Measurements from ENCODE around the gene NCOA1.
"Not testable (repeated sequence)": the region's sequence is repeated elsewhere in the genome, so short reads cannot be mapped to it uniquely, and the experiment has no call there.

The NCOA1 gene

DNA sequence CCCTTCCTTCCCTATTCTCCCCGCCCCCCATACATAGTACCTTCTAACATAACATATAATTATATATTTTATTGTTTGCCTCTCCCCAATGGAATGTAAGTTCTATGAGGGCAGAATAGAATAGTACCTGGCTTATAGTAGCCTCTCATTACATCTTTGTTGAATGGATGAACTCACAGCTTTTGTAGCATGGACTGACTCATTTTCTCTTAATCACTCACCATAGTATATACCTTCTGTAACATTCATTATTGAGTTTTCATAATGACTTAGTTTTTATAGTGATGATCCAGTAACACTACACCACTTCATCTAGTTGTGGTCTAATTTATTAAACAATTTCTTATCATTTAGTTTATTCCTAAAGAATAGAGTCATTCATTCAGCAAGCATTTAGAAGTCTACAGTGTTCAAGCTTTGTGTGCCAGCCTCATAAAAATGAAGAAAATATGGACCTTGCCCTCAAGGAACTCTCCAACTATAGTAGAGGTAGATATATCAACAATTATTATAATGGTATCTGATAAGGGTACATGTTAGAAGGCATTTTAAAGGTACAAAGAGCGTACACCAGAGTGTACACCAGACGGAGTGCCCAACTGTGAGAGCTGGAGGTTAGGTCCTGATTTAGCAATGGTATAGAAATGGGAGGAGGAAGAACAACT, 31.1 kb downstream of the NCOA1 start:
- ATAC-seq = no peak

DNA sequence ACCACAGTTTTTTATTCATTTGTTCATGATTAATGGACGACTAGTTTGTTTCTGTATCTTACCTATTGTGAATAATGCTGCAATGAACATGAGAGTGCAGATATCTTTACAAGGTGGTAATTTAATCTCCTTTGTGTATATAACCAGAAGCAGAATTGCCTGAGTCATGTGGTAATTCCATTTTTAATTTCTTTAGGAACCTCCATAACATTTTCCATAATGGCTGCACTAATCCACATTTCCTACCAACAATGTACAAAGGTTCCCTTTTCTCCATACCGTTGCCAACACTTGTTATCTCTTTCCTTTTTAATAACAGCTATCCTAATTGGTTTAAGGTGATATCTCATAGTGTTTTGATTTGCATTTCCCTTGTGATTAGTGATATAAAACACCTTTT, 36.5 kb downstream of the NCOA1 start:
- no peak for TF ChIP-seq CSDC2 (CRISPR knock-in tag; IDR thresholded peaks at IDR 0.05)
- TF ChIP-seq ZNF565 (CRISPR knock-in tag; conservative IDR thresholded peaks at IDR 0.05; ENCODE audit: low read depth) = no peak
- TF ChIP-seq CSRNP3 (CRISPR knock-in tag; IDR thresholded peaks at IDR 0.05) = no peak
- no peak for TF ChIP-seq ZNF70 (CRISPR knock-in tag; IDR thresholded peaks at IDR 0.05)
- no peak for TF ChIP-seq BACH2 (CRISPR knock-in tag; IDR thresholded peaks at IDR 0.05; ENCODE audit: borderline replicate concordance)
- no peak for TF ChIP-seq ESRRG (CRISPR knock-in tag; IDR thresholded peaks at IDR 0.05)
- TF ChIP-seq RARB (CRISPR knock-in tag; IDR thresholded peaks at IDR 0.05) = no peak
- no peak for TF ChIP-seq ZNF8 (CRISPR knock-in tag; IDR thresholded peaks at IDR 0.05)
- TF ChIP-seq ZFP30 (CRISPR knock-in tag; IDR thresholded peaks at IDR 0.05) = no peak
- no peak for ATAC-seq

More for the DNA sequence above, 31.1 kb downstream of the NCOA1 start:
- TF ChIP-seq, protein P1, sequence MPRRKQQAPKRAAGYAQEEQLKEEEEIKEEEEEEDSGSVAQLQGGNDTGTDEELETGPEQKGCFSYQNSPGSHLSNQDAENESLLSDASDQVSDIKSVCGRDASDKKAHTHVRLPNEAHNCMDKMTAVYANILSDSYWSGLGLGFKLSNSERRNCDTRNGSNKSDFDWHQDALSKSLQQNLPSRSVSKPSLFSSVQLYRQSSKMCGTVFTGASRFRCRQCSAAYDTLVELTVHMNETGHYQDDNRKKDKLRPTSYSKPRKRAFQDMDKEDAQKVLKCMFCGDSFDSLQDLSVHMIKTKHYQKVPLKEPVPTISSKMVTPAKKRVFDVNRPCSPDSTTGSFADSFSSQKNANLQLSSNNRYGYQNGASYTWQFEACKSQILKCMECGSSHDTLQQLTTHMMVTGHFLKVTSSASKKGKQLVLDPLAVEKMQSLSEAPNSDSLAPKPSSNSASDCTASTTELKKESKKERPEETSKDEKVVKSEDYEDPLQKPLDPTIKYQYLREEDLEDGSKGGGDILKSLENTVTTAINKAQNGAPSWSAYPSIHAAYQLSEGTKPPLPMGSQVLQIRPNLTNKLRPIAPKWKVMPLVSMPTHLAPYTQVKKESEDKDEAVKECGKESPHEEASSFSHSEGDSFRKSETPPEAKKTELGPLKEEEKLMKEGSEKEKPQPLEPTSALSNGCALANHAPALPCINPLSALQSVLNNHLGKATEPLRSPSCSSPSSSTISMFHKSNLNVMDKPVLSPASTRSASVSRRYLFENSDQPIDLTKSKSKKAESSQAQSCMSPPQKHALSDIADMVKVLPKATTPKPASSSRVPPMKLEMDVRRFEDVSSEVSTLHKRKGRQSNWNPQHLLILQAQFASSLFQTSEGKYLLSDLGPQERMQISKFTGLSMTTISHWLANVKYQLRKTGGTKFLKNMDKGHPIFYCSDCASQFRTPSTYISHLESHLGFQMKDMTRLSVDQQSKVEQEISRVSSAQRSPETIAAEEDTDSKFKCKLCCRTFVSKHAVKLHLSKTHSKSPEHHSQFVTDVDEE (CRISPR knock-in tag; IDR thresholded peaks at IDR 0.05) = no peak
- TF ChIP-seq, protein P2, sequence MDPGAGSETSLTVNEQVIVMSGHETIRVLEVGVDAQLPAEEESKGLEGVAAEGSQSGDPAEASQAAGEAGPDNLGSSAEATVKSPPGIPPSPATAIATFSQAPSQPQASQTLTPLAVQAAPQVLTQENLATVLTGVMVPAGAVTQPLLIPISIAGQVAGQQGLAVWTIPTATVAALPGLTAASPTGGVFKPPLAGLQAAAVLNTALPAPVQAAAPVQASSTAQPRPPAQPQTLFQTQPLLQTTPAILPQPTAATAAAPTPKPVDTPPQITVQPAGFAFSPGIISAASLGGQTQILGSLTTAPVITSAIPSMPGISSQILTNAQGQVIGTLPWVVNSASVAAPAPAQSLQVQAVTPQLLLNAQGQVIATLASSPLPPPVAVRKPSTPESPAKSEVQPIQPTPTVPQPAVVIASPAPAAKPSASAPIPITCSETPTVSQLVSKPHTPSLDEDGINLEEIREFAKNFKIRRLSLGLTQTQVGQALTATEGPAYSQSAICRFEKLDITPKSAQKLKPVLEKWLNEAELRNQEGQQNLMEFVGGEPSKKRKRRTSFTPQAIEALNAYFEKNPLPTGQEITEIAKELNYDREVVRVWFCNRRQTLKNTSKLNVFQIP (CRISPR knock-in tag; IDR thresholded peaks at IDR 0.05; ENCODE audit: borderline replicate concordance, low read depth) = no peak
- TF ChIP-seq ESRRG (CRISPR knock-in tag; IDR thresholded peaks at IDR 0.05) (no peak), TOX (CRISPR knock-in tag; IDR thresholded peaks at IDR 0.05; ENCODE audit: borderline replicate concordance) (no peak), GLIS3 (CRISPR knock-in tag; IDR thresholded peaks at IDR 0.05) (no peak), ISL1 (CRISPR knock-in tag; IDR thresholded peaks at IDR 0.05) (no peak), RARB (CRISPR knock-in tag; IDR thresholded peaks at IDR 0.05) (no peak), ZFP30 (CRISPR knock-in tag; IDR thresholded peaks at IDR 0.05) (no peak), ZNF70 (CRISPR knock-in tag; IDR thresholded peaks at IDR 0.05) (no peak), CSRNP3 (CRISPR knock-in tag; IDR thresholded peaks at IDR 0.05) (no peak), OSR1 (CRISPR knock-in tag; IDR thresholded peaks at IDR 0.05) (no peak), ZFP3 (CRISPR knock-in tag; IDR thresholded peaks at IDR 0.05) (no peak)
- TF ChIP-seq, protein P3, sequence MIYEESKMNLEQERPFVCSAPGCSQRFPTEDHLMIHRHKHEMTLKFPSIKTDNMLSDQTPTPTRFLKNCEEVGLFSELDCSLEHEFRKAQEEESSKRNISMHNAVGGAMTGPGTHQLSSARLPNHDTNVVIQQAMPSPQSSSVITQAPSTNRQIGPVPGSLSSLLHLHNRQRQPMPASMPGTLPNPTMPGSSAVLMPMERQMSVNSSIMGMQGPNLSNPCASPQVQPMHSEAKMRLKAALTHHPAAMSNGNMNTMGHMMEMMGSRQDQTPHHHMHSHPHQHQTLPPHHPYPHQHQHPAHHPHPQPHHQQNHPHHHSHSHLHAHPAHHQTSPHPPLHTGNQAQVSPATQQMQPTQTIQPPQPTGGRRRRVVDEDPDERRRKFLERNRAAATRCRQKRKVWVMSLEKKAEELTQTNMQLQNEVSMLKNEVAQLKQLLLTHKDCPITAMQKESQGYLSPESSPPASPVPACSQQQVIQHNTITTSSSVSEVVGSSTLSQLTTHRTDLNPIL (CRISPR knock-in tag; IDR thresholded peaks at IDR 0.05; ENCODE audit: low read depth) = no peak

DNA sequence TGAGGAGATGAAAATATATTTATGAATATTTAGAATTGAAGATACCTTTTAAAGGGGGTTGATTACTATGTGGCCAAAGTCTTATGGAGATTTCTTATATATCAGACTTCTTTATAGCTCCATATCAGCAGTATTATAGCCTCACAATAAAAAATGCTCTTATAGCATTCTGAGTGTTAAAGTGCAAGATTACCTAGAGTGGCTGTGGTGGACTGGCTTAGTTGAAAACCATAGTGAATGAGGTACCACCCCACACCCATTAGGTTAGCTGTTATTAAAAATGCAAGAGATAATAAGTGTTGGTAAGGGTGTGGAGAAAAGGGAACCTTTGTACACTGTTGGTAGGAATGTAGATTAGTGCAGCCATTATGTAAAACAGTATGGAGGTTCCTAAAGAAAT, 39.7 kb downstream of the NCOA1 start:
- ATAC-seq = no peak
- no peak for TF ChIP-seq PPARA (CRISPR knock-in tag; IDR thresholded peaks at IDR 0.05; ENCODE audit: borderline replicate concordance)
- no peak for TF ChIP-seq ESRRG (CRISPR knock-in tag; IDR thresholded peaks at IDR 0.05)
- TF ChIP-seq TCF4 (CRISPR knock-in tag; IDR thresholded peaks at IDR 0.05; ENCODE audit: borderline replicate concordance) = no peak
- no peak for TF ChIP-seq SNAI2 (CRISPR knock-in tag; IDR thresholded peaks at IDR 0.05)
- no peak for TF ChIP-seq ISL1 (CRISPR knock-in tag; IDR thresholded peaks at IDR 0.05)
- TF ChIP-seq, protein P1 (CRISPR knock-in tag; IDR thresholded peaks at IDR 0.05) = no peak
- TF ChIP-seq ZC3H10 (CRISPR knock-in tag; IDR thresholded peaks at IDR 0.05) = no peak
- TF ChIP-seq GLIS3 (CRISPR knock-in tag; IDR thresholded peaks at IDR 0.05) = no peak
- TF ChIP-seq ZNF8 (CRISPR knock-in tag; IDR thresholded peaks at IDR 0.05) = no peak
- no peak for TF ChIP-seq RARB (CRISPR knock-in tag; IDR thresholded peaks at IDR 0.05)
- TF ChIP-seq, protein P2 (CRISPR knock-in tag; IDR thresholded peaks at IDR 0.05; ENCODE audit: borderline replicate concordance, low read depth) = no peak
- no peak for TF ChIP-seq OSR1 (CRISPR knock-in tag; IDR thresholded peaks at IDR 0.05)
- no peak for TF ChIP-seq ZNF70 (CRISPR knock-in tag; IDR thresholded peaks at IDR 0.05)

GRCh38 chr2:24531610-24532009, 40.6 kb downstream of the NCOA1 start:
- not testable (repeated sequence) for ATAC-seq

- not testable (repeated sequence) for ATAC-seq
Observed at GRCh38 chr2:24532057-24532456, 41.0 kb downstream of the NCOA1 start.

All from SK-N-SH treated with all-trans-retinoic acid at 6 μM for 48 hours (cell line).